Right lung (tissue), 5 donors: ENCODE measurements around the gene LILRA5. TPM values are rescaled to one million over a fixed set of nuclear protein-coding genes. Genes with fewer than 3 reads are reported as not detected.
"Not testable (repeated sequence)": the region's sequence is repeated elsewhere in the genome, so short reads cannot be mapped to it uniquely, and the experiment has no call there.

ENCODE experiments used
- DNase-seq, 2 donors: peaks; one replicate each; pipeline ENCODE4 v3.0.0-alpha.2; 2013
- polyA plus RNA-seq, 5 donors: library from polyadenylated mRNA; unstranded; fragments of 120-200 nt; gene quantifications; one replicate each; pipeline versions ENCODE4 v1.2.1 to v1.2.3, GENCODE V29; 2013; ENCODE audit warnings: inconsistent platforms in 1 of 5, low replicate concordance in 1 of 5; ENCODE audit not compliant: insufficient read length in 5 of 5, insufficient read depth in 1 of 5

The LILRA5 gene
- polyA plus RNA-seq, 5 donors: 0.28 to 0.81 (median 0.55) TPM

DNA sequence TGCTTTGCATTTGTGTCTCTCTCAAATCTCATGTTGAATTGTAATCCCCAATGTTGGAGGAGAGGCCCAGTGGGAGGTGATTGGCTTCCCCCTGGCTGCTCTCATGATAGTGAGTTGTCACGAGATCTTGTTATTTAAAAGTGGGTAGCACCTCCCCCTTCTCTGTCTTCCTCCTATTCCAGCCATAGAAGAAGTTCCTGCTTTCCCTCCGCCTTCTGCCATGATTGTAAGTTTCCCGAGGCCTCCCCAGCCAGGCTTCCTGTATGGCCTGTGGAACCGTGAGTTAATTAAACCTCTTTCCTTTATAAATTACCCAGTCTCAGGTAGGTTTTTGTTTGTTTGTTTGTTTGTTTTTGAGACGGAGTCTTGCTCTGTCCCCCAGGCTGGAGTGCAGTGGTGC, 22.2 kb upstream of the LILRA5 start:
- no peak for DNase-seq

DNA sequence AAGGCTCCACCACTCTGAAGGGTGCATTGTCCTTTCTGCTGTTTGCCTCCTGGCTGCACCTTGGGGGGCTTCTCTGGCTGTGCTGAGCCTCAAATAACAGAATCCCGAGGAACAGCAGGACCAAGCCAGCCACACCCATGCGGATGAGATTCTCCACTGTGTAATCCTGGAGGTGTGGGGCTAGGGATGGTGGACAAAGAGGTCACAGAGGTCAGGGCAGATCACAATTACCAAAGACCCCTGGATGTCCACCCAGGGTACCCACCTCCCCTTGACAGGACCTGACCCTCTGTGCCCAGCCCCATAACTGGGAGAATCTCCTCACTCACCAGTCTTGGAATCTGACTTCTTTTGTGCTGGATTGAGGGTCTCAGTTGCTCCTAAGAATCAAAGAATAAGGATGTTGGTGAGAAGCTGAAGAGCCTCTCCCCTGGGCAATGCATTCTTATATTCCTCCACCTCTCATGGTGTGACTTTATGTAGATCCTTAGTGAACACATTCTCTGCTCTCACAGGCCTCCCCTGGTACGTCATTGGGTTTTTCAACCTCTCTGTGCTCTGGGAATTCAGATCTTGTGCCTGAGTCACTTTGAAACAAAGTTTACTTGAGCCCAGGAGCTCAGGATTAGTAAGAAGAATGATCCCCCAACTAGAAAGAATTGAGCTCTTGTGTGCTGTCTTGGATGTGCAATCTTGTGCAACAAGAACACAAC, 20.8 kb upstream of the LILRA5 start:
- no peak for DNase-seq

DNA sequence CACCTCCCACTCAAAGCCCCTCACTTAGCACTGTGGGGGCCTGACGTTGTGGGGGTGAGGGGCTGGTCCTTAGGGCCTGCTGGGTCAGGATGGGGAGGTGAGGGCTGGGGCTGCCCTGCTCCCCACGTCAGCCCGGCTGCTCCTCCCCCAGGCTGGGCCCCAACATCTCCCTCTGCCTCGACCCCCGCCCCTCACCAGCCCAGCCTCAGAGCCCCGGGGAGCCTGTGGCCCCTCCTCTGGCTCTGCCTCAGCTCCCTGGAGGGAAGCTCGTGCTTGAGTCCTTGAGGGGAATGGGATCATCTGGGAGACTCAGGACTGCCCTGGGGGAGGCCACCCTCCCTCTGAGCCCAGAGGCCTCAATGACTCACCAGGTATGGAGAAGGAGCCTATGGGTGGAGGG, 19.2 kb upstream of the LILRA5 start:
- DNase-seq: no peak

DNA sequence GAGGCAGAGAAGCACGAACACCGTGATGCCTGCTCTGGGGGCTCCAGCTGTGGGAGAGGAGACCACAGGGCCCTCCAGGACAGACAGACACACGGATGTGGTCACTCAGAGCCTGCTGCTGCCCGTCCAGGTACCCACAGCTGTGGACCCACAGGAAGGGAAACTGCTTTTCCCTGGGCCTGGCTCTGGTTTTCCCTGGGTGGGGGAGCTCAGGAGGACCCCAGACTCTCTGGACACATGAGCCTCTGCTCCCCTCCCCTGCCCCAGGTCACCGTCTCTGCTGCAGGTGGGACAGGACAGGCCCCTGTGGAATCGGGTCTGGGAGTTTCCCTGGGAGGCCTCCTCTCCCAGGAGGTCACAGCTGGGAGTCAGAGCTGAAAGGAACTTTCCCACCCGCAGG, 18.7 kb upstream of the LILRA5 start:
- DNase-seq: no peak

DNA sequence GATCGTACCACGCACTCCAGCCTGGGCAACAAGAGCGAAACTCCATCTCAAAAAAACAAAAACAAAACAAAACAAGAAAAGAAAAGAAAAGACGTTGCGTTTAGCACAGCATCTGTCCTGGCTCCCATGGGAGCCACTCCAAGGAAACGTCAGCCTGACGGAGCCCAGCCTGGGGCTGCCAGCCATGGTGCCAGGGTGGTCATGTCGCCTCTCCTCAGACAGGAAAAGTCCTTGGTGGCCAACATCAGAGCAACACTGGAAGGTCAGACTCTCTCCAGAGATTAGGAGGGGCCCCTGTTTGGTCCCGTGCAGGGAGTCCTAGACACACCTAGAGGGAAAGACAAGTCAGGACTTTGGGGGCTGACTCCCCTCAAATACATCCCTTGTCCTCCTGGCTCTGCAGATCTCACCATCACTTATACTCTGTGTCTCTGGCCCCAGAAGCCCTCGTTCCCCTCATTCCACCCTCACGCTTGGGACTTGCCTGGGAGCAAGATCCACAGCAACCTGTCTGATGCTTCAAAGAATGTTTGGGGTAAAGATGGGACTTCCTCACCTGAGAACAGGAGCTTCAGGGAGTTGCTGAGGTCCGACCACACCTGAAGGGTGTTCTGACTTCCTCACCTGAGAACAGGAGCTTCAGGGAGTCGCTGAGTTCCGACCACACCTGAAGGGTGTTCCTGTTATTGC, 16.7 kb upstream of the LILRA5 start:
- no peak for DNase-seq

DNA sequence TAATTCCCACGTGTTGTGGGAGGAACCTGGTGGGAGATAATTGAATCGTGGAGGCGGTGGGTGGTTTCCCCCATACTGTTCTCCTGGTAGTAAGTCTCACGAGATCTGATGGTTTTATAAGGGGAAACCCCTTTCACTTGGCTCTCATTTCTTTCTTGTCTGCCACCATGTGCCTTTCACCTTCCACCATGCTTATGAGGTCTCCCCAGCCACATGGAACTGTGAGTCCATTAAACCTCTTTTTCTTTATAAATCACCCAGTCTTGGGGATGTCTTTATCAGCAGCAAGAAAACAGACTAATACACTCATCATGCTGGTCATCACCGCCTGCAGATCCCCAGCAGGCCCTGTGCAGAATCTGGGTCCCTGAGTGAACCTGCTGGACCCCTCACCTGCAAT, 15.8 kb upstream of the LILRA5 start:
- DNase-seq: not testable (repeated sequence)

DNA sequence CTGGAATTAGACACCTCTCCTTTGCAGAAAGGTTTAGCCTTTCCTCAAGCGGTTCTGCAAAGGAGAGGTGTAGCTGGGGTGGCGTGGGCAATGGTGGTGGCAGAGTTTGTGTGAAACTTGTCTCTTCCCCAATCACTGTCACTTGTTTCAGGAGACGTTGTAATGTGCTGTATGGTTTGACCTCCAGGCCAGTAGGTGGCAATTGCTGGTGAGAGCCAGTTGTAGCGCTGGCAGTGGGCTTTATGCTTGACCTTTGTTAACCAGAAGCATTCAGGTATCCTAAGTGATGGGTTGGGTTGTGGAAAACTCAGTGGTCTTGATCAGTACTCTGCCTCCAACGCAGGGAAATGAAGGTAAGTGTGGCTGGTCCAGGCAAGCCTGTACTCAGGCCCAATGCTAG, 12.7 kb upstream of the LILRA5 start:
- no peak for DNase-seq

DNA sequence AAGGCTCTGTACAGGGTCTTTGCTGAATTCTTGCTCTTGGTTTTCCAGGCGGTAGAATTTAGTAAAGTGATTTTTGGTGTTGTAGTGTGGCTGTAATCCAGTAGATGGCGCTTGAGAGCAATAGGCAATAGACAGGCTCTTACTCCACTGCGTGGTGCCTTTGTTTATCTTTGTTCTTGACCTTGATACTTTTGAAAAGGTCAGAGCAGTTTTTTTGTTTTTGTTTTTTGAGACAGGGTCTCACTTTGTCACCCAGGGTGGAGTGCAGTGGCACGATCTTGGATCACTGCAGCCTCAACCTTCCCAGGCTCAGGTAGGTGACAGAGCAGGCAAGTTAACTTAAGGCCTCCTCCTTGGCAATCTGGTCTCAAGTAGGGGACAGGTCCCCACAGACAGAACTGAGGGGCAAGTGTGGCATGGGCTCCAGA, 12.2 kb upstream of the LILRA5 start:
- DNase-seq: peak in 1 of 2 donors; percentile 23

DNA sequence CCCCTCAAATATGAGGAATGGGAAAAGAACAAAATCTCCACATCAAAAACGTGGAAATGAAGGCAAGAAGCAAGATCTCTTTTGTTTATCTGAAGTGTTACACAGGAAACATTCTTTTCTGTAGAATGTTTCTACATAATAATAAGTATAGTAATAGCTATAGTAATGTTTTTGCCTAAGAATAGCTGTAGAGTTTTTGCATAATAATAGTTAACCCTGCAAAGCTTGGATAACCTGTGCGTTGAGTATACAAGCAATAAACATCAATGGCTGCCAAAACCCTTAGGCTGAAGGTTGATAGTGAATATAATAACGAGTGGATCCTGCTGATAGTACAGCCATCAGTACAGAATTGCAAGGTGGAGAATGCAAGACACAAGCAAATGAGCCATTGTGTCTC, 11.1 kb upstream of the LILRA5 start:
- no peak for DNase-seq

DNA sequence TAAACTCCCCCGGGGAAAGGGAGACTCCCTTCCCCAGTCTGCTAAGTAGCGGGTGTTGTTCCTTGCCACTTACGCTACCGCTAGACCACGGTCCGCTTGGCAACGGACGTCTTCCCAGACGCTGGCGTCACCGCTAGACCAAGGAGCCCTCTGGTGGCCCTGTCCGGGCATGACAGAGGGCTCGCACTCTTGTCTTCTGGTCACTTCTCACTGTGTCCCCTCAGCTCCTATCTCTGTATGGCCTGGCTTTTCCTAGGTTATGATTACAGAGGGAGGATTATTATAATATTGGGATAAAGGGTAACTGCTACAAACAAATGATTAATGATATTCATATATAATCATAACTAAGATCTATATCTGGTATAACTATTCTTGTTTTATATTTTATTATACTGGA, 10.0 kb upstream of the LILRA5 start:
- DNase-seq: not testable (repeated sequence)

DNA sequence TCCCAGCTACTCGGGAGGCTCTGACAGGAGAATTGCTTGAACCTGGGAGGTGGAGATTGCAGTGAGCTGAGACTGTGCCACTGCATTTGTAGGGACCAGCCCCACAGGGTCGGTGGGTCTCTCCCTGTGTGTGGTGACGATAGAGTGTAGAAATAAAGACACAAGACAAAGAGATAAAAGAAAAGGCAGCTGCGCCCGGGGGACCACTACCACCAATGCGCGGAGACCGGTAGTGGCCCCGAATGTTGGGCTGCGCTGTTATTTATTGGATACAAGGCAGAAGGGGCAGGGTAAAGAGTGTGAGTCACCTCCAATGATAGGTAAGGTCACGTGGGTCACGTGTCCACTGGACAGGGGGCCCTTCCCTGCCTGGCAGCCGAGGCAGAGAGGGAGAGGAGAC, 9.3 kb upstream of the LILRA5 start:
- not testable (repeated sequence) for DNase-seq

DNA sequence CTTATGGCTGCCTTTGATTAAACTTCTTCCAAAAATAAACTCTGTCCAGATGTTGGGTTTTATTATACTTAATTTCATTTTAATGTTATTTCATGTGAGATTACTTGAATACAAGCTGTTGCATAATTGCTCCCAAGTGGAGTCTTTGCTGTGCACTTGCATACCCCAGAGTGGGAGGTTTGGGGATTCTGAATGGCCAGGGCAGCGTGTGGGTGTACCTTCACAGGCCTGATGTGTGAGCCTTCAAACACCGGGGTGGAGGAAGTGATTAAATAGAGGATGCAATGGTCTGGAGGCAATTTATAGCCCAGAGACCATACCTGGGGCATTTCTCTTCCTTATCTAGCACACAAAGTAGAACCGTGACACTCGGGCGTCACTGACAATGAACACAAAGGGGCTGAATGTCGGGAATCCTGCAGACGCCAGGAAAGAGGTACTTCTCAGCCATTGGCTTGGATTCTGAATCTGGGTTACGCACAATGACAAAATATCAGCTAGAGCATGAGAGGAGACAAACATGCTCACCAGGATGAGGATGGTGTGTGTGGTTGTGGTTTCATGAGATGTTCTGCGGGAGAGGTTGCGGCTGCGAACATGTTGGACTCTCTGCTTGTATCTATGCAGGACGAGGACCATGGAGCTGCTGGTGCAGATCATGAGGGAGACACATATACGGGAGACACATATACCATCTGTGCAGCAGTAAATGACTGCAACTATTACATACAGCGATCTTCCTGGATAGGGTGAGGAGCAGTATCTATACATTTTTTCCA, 7.1 kb upstream of the LILRA5 start:
- no peak for DNase-seq

DNA sequence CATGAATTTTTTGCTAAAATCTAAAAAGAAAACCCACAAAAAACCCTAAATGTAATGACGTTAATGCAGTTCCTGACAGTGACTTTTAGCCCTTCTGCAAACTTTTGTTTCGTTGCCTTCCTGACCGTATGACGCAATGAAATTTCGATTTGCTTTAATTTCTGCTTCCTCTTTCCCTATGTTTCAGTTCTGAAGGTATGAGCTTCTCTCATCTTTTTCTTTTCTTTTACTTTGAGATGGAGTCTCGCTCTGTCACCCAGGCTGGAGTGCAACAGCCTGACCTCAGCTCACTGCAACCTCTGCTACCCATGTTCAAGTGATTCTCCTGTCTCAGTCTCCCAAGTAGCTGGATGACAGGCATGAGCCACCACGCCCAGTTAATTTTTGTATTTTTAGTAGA, 6.1 kb upstream of the LILRA5 start:
- DNase-seq: no peak

DNA sequence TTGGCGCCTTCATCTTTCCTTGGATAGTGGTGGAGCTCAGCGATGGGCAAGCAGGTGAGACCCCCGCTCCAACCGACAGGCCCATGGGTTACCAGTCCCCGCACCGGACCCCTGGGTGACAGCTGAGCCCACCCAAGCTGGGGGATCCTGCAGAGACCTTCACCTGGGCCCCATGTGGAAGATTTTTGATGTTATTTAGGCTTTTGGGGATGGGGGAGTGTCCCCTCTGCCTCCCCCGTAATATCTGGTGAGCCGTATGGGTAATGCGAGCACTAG, 4.9 kb upstream of the LILRA5 start:
- no peak for DNase-seq

DNA sequence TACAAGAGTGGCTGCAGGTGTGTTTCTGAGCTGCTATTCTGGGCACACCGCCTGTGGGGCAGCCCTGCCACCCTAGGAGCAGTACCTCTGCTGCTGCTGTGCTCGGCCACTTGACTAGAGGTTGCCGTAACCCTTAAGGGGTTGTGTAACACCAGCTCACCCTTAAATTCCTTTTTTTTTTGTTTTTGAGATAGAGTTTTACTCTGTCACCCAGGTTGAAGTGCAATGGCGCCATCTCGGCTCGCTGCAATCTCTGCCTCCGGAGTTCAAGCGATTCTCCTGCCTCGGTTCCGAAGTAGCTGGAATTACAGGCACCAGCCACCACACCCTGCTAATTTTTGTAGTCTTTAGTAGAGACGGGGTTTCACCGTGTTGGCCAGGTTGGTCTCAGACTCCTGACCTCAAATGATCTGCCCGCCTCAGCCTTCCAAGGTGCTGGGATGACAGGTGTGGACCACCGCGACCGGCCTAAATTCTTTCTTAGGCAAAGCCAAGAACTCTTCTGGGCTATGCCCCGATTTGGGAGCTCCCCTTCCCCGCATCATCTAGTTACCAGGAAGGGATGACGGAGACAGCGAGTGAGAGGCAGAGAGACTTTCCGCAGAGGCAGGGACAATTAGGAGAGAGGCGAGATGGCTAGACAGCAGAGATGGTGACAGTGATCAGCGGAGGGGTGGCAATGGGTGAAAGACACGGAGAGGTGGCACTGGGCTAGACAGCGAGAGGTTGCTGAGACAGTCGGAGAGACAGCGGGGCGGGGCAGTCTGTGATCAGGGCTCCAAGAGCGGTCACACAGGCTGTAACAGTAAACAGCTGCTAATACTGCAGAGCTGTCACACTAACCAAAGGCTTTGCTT, 4.4 kb upstream of the LILRA5 start:
- no peak for DNase-seq

DNA sequence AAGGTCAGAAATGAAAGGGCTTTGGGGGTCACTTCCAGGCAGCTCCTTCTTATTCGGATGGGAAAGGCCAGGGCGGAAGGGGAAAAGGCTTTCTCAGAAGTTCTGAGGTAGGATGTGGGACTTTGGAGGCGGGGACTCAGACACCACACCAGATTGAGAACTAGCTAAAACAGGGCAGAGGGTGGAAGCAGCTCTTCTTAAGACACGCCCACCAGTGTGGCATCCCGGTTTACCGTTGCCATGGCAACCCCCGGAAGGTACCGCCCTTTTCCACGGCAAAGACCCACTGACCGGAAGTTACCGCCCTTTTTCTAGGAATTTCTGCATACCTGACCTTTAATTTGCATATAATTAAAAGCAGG, 3.8 kb upstream of the LILRA5 start:
- no peak for DNase-seq

DNA sequence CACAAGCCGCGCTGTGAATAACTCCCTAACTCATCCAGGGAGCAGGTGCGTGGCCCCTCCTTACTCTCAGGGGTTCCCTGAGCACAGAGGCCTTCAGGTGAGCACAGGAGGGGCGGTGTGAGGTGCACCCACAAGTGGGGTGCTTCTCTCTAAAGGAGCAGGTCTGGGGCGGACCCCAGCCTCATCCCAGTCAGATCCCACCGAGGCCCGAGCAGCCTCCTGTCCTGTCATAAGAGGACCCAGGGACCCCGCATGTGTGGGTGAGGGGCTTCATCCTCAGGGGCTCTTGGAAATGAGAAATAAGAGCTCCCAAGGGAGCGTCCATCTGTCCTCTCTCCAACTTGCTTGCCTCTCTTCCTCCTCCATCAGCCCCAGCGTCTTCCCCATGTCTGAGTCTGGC, 3.0 kb upstream of the LILRA5 start:
- no peak for DNase-seq

DNA sequence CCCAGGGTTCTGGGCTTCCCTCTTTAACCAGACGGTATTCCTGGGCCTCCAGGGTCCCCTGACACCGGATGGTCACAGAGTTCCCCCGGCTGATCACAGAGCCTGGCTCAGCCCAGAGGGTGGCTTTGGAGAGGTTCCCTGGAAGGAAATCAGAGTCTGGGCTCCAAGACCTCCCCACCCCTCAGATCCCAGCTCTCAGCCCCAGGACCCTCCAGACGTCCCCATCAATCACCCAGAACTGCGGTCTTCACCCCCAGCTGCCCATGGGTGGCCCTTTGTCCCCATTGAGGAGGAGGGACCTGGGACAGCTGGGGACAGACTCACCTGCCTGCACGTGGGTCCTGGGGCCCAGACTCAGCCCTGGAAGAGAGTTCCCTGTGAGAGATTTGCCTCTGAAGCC, 955 bp downstream of the LILRA5 start:
- no peak for DNase-seq

DNA sequence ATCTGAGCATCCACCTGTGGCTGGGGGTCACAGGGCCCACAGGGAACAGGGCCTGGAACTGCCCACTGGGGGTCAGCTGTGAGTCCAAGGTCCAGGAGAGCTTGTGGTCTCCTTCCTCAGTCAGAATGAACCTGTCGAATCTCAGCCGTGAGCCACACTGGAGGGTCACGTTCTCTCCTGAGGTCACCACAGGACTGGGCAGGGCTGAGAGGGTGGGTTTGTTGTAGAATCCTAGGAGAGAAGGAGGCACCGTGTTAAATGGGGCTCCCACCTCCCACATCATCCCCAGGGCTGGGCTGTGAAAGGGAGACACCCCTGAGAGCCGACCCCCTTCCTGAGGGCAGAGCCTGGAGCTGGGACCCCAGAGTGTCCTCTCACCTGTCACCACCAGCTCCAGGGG, 1.5 kb downstream of the LILRA5 start:
- no peak for DNase-seq

DNA sequence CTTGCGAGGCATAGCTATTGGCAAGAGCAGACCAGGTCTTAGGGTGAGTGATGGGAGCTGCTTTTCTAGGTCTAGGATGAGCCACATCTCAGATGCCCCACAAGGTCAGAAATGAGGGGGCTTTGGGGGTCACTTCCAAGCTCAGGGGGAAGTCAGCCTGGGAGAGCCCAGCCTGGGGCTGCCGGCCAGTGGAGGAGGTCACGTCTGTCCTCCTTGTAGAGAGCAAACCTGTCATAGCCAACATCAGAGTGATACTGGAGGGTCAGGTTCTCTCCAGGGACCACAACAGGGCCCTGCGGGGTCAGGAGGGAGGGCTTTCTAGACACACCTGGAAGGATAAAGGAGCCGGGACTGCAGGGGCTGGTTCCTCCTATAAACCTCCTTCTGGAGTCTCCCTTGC, 2.4 kb downstream of the LILRA5 start:
- DNase-seq: no peak

DNA sequence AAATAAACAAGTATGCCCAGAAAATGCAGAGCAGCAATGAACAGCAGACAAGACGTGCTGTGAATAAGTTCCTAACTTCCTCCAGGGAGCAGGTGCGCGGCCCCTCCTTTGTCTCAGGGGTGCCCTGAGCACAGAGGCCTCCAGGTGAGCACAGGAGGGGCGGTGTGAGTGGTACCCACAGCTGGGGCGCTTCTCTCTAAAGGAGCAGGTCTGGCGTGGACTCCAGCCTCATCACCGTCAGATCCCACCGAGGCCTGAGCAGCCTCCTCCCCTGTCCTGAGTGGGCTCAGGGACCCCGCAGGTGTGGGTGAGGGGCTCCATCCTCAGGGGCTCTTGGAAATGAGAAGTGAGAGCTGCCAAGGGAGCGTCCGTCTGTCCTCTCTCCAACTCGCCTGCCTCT, 3.2 kb downstream of the LILRA5 start:
- DNase-seq: no peak

DNA sequence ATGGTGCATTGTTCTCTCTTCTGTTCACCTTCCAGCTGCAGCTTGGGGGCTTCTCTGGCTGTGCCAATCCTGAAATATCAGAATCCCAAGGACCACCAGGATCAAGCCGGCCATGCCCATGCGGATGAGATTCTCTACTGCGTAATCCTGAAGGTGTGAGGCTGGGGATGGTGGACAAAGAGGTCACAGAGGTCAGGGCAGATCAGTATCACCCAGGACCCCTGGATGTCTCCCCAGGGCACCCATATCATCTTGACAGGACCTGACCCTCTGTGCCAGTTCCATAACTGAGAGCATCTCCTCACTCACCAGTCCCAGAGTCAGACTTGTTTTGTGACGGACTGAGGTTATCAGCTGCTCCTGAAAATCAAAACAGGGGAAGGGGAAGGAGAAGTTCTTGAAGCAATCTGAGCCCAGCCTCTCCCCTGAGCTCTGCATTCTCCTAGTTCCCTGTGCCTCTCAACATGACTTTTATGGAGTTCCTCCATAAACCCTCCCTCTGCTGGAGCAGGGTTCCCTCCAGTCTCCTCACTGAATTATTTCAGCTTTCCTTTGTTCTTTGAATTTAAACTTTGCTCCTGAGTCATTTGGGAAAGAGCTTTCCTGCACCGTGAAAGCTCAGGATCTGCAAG, 5.5 kb downstream of the LILRA5 start:
- DNase-seq: no peak
